BLaER1 treated with 17β-estradiol and CSF1 and Interleukin-3, amounts not matched to agents 10 nM and 100 nM (cell line): ENCODE results near the gene ADM2.

Experiments used
- H3K27ac ChIP-seq, 11 experiments: shearing (Covaris generic); formaldehyde crosslinking; 2 replicates each; pipeline ENCODE4 v1.8.1; 2022
- H3K27me3 ChIP-seq, 11 experiments: shearing (Covaris generic); formaldehyde crosslinking; 2 replicates each; pipeline ENCODE4 v1.8.1; 2022
- H3K36me3 ChIP-seq, 11 experiments: shearing (Covaris generic); formaldehyde crosslinking; 2 replicates each; pipeline ENCODE4 v1.8.1; 2022
- H3K4me1 ChIP-seq, 10 experiments: shearing (Covaris generic); formaldehyde crosslinking; 2 replicates each; pipeline ENCODE4 v1.8.1; 2022
- H3K4me2 ChIP-seq, 11 experiments: shearing (Covaris generic); formaldehyde crosslinking; 2 replicates each; pipeline ENCODE4 v1.8.1; 2022
- H3K4me3 ChIP-seq, 10 experiments: shearing (Covaris generic); formaldehyde crosslinking; 2 replicates each; pipeline ENCODE4 v1.8.1; 2022
- H3K9ac ChIP-seq, 11 experiments: shearing (Covaris generic); formaldehyde crosslinking; 2 replicates each; pipeline ENCODE4 v1.8.1; 2022
- H3K9me3 ChIP-seq, 11 experiments: shearing (Covaris generic); formaldehyde crosslinking; replicated peaks in 1 of 11; 2 replicates each; pipeline ENCODE4 v1.8.1; 2022
- H4K20me1 ChIP-seq, 11 experiments: shearing (Covaris generic); formaldehyde crosslinking; 2 replicates each; pipeline ENCODE4 v1.8.1; 2022
- Cebpa-rat ChIP-seq, 11 experiments: shearing (Covaris generic); IDR thresholded peaks; 2 replicates each; pipeline ENCODE4 v1.8.1; 2022

ADM2 gene

DNA sequence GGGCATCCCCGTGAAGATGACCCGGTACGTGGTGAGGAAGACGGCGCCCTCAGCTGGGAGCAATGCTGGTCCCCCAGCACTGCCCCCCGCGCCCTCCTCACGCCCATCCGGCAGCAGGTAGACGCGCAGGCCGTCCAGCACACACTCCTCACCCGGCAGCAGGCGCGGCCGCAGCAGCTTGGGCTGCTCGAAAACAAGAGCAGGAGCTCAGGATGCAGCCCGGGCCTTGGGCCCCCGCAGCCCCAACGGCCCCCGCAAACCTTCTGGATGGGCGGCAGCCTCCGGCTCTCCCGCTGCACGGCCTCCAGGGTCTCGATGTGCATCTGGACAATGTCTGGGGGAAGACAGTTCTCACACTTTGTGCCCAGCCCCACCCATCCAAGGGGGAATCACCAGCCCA, 19.8 kb upstream of the ADM2 start:
- Histone ChIP-seq H3K4me3 (no peak overlapping the region), H3K9me3 (no peaks in the 10 kb centered on the region), H3K4me1 (peaks cover 0 to 4% (median 3%) of the 10 kb centered on the region in 10 experiments; a peak in 14 of 20 replicates), H3K27me3 (no peaks in the 10 kb centered on the region), H3K27ac (no peak overlapping the region), H3K36me3 (peaks cover 96 to 100% (median 99%) of the 10 kb centered on the region in 11 experiments), H4K20me1 (peaks cover 6 to 100% (median 75%) of the 10 kb centered on the region in 11 experiments; a peak in 20 of 22 replicates), H3K9ac (no peak overlapping the region), H3K4me2 (no peak overlapping the region)
- TF ChIP-seq Cebpa-rat (IDR thresholded peaks at IDR 0.05): no peak

DNA sequence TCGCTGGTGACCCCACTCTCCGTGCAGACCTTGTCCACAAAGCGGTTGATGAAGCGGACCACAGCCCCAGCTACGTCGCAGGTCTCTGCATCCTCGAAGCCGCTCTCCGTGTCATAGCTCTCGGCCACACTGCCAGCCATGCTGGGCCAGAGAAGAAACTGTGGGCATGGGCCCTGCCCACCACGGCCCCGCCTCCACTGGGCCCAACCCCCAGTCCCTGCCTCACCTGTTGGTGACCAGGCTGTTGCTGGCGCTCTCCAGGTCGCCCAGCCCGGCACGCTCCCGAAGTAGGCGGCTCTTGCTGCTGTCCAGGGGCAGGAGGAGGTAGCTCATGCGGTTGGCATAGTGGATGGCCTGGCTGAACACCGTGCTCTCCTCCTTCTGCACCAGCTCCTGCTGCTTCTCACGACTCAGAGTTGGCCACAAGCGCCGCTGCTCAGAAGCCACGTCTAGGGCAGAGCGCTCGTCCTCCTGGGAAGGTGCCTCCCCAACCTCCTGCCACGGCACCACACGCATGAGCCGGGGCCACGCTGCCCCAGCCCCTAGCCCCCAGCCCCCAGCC, 19.3 kb upstream of the ADM2 start:
- Histone ChIP-seq H4K20me1 (peaks cover 12 to 100% (median 78%) of the 10 kb centered on the region in 11 experiments; a peak in 21 of 22 replicates), H3K4me2 (no peak overlapping the region), H3K27ac (no peak overlapping the region), H3K36me3 (peaks cover 96 to 100% (median 99%) of the 10 kb centered on the region in 11 experiments), H3K9ac (no peak overlapping the region), H3K9me3 (no peaks in the 10 kb centered on the region), H3K4me1 (peaks cover 0 to 9% (median 8%) of the 10 kb centered on the region in 10 experiments; a peak in 15 of 20 replicates), H3K4me3 (no peak overlapping the region), H3K27me3 (no peaks in the 10 kb centered on the region)
- no peak for TF ChIP-seq Cebpa-rat (IDR thresholded peaks at IDR 0.05)

- H3K36me3 ChIP-seq: peaks cover 89 to 99% (median 91%) of the 10 kb centered on the region in 11 experiments
- peaks cover 6 to 22% (median 21%) of the 10 kb centered on the region in 10 experiments for H3K4me1 ChIP-seq
- H3K27ac ChIP-seq: no peak overlapping the region
- H4K20me1 ChIP-seq: peaks cover 23 to 100% (median 80%) of the 10 kb centered on the region in 11 experiments
- no peak overlapping the region for H3K9ac ChIP-seq
- no peak for TF ChIP-seq Cebpa-rat (IDR thresholded peaks at IDR 0.05)
- no peak overlapping the region for H3K4me3 ChIP-seq
- H3K9me3 ChIP-seq: no peaks in the 10 kb centered on the region
- H3K27me3 ChIP-seq: peaks cover 0 to 5% (median 0%) of the 10 kb centered on the region in 11 experiments; a peak in 2 of 22 replicates
- H3K4me2 ChIP-seq: no peak overlapping the region
Measured at GRCh38 chr22:50463188-50463900, 18.0 kb upstream of the ADM2 start.

DNA sequence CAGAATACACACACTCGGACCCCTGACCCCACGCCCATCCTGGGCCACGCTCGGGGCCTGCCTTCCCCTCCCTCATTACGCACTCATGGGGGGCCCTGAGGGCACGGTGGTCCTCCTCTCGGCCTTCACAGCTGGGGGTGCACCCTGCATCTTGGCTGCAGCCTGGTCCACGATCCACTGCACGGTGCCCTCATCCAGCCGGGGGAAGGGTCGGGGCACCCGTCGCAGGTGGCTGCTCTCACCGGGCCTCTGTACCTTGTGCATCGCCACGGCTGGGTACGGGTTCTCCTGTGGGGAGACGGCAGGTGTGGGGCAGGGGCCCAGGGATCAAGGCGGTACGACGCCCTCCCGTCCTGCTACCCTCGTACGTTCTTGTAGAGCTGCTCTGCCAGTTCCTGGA, 16.9 kb upstream of the ADM2 start:
- no peak overlapping the region for H3K9ac ChIP-seq
- H3K4me3 ChIP-seq: no peak overlapping the region
- peaks cover 0 to 7% (median 0%) of the 10 kb centered on the region in 11 experiments; a peak in 2 of 22 replicates for H3K27me3 ChIP-seq
- TF ChIP-seq Cebpa-rat (IDR thresholded peaks at IDR 0.05): no peak
- H3K9me3 ChIP-seq: no peaks in the 10 kb centered on the region
- no peak overlapping the region for H3K27ac ChIP-seq
- peaks cover 34 to 100% (median 80%) of the 10 kb centered on the region in 11 experiments for H4K20me1 ChIP-seq
- peaks cover 17 to 33% (median 32%) of the 10 kb centered on the region in 10 experiments for H3K4me1 ChIP-seq
- peaks cover 78 to 88% (median 80%) of the 10 kb centered on the region in 11 experiments for H3K36me3 ChIP-seq
- no peak overlapping the region for H3K4me2 ChIP-seq

- Histone ChIP-seq H3K4me3 (no peak overlapping the region), H3K9ac (no peak overlapping the region), H3K4me2 (no peak overlapping the region), H3K9me3 (no peaks in the 10 kb centered on the region), H3K27me3 (peaks cover 0 to 7% (median 0%) of the 10 kb centered on the region in 11 experiments; a peak in 2 of 22 replicates), H3K36me3 (peaks cover 70 to 79% (median 72%) of the 10 kb centered on the region in 11 experiments), H3K27ac (no peak overlapping the region), H3K4me1 (peaks cover 26 to 41% (median 40%) of the 10 kb centered on the region in 10 experiments), H4K20me1 (peaks cover 43 to 100% (median 84%) of the 10 kb centered on the region in 11 experiments)
- TF ChIP-seq Cebpa-rat (IDR thresholded peaks at IDR 0.05): no peak
Measured at GRCh38 chr22:50465066-50465930, 16.0 kb upstream of the ADM2 start.

GRCh38 chr22:50467341-50467740, 14.0 kb upstream of the ADM2 start:
- peak overlapping the region in 8 of 11 experiments; percentile 87 to 100 (median 98); a peak in 17 of 22 replicates for H3K4me2 ChIP-seq
- peaks cover 0 to 7% (median 0%) of the 10 kb centered on the region in 11 experiments; a peak in 2 of 22 replicates for H3K27me3 ChIP-seq
- peaks cover 63 to 100% (median 93%) of the 10 kb centered on the region in 11 experiments for H4K20me1 ChIP-seq
- peak overlapping the region in 6 of 11 experiments; percentile 1 to 39 (median 24); a peak in 3 of 22 replicates for H3K9ac ChIP-seq
- H3K36me3 ChIP-seq: peaks cover 50 to 59% (median 51%) of the 10 kb centered on the region in 11 experiments
- no peak for TF ChIP-seq Cebpa-rat (IDR thresholded peaks at IDR 0.05)
- H3K4me3 ChIP-seq: no peak overlapping the region
- H3K9me3 ChIP-seq: no peaks in the 10 kb centered on the region
- H3K27ac ChIP-seq: peak overlapping the region in 1 of 11 experiments; percentile 3; a peak in 1 of 22 replicates
- H3K4me1 ChIP-seq: peaks cover 46 to 61% (median 60%) of the 10 kb centered on the region in 10 experiments

DNA sequence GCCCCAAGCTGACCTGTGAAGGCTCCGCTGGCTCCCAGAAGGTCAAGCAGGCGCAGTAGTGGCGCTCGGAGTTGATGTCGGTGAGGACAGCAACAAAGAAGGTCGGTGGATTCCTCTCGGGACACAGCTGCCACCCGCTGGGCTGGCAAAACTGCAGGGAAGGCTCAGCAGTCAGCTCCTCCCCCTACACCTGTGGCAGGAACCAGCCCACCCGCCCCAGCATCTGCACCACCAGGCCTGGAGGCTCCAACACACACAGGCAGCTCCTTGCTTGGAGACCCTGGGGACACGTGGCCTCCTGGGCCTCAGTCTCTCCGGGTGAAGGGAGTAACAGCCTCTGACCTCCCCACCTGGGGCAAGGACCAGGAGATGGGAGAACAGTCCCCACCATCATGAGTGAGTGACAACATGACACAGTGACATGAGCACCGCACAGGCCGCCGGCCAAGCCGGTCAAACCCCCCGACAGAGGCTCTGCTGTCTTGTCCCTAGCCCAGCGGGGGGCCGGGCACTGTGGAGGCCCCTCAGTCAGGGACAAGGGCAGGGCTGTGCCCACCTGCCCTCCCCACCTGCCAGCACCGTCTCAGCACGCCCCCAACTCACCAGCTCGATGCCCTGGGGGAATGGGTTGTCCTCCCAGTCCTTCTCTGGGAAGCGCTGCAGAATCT, 13.4 kb upstream of the ADM2 start:
- Histone ChIP-seq H3K4me2 (peak overlapping the region; percentile 87 to 100 (median 98)), H3K9me3 (no peaks in the 10 kb centered on the region), H3K9ac (peak overlapping the region; percentile 35 to 94 (median 62); a peak in 19 of 22 replicates), H3K4me3 (peak overlapping the region in 6 of 10 experiments; percentile 0 to 53 (median 33); a peak in 6 of 20 replicates), H3K27ac (peak overlapping the region in 7 of 11 experiments; percentile 20 to 90 (median 83); a peak in 11 of 22 replicates), H3K36me3 (peaks cover 45 to 54% (median 46%) of the 10 kb centered on the region in 11 experiments), H3K27me3 (peaks cover 0 to 7% (median 0%) of the 10 kb centered on the region in 11 experiments; a peak in 2 of 22 replicates), H3K4me1 (peaks cover 52 to 67% (median 66%) of the 10 kb centered on the region in 10 experiments), H4K20me1 (peaks cover 69 to 100% (median 93%) of the 10 kb centered on the region in 11 experiments)
- no peak for TF ChIP-seq Cebpa-rat (IDR thresholded peaks at IDR 0.05)

DNA sequence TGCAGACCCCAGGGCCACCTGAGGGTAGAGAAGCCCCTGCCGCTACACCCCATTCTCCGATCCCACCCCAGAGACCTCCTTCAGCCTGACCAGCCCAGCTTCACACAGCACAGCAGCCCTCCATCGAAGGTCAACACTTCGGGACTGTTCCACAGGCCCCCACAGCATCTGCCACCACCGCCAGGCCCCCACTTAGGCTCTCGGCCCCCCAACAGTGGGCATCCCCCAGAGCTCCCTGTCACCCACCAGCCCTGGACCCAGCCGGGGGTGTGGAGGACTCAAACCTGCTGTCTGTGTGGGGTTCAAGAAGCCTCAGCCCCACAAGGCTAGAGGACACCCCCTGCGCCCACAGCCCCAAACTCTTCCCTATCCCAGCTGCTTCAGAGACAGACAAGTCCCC, 12.7 kb upstream of the ADM2 start:
- Histone ChIP-seq H3K27me3 (peaks cover 0 to 7% (median 0%) of the 10 kb centered on the region in 11 experiments; a peak in 2 of 22 replicates), H3K4me3 (peak overlapping the region in 7 of 10 experiments; percentile 15 to 53 (median 45); a peak in 9 of 20 replicates), H4K20me1 (peaks cover 76 to 100% (median 93%) of the 10 kb centered on the region in 11 experiments), H3K27ac (peak overlapping the region in 10 of 11 experiments; percentile 32 to 90 (median 76); a peak in 18 of 22 replicates), H3K36me3 (peaks cover 38 to 51% (median 39%) of the 10 kb centered on the region in 11 experiments), H3K4me2 (peak overlapping the region; percentile 87 to 100 (median 98)), H3K4me1 (peaks cover 59 to 74% (median 73%) of the 10 kb centered on the region in 10 experiments), H3K9me3 (no peaks in the 10 kb centered on the region), H3K9ac (peak overlapping the region; percentile 35 to 94 (median 62); a peak in 21 of 22 replicates)
- TF ChIP-seq Cebpa-rat (IDR thresholded peaks at IDR 0.05): no peak
